Keratinocyte (primary cell): Measurements from ENCODE around the gene STRA6. TPM values are rescaled to one million over a fixed set of nuclear protein-coding genes. Genes with fewer than 3 reads are reported as not detected.
A peak's percentile ranks its signal among the peaks of the same experiment; 100 is the strongest.

Experiments
- DNase-seq: peaks from one replicate; pipeline ENCODE4 v3.0.0-alpha.2; 2011; ENCODE audit warnings: low read depth, missing footprints, low spot score
- FAIRE-seq: peaks from 2 replicates; lab custom pipeline; 2011; peaks lifted over from hg19 to GRCh38; lab: Jason Lieb, UNC
- H2AFZ ChIP-seq: 2 replicates; pipeline ENCODE4 v1.6.0; 2012; ENCODE audit warnings: low read length, control low read depth, inconsistent platforms; ENCODE audit not compliant: control insufficient read depth
- H3K27ac ChIP-seq: 2 replicates; pipeline ENCODE4 v1.5.1; 2011; ENCODE audit warnings: low read length; ENCODE audit not compliant: control insufficient read depth, insufficient read depth
- H3K27me3 ChIP-seq: 3 replicates; pipeline ENCODE4 v1.6.0; 2011; ENCODE audit warnings: low read length; ENCODE audit not compliant: control insufficient read depth, insufficient read depth; ENCODE audit errors: extremely low read depth
- H3K36me3 ChIP-seq, 2 experiments: 2 replicates in 1 of 2; 3 replicates in 1 of 2; pipeline ENCODE4 v1.5.1; 2011; ENCODE audit warnings: low read length in 2 of 2, mild to moderate bottlenecking in 1 of 2; ENCODE audit not compliant: control insufficient read depth in 2 of 2, insufficient read depth in 2 of 2; ENCODE audit errors: extremely low read depth in 1 of 2
- H3K4me1 ChIP-seq: 3 replicates; pipeline ENCODE4 v1.5.1; 2011; ENCODE audit warnings: low read length; ENCODE audit not compliant: control insufficient read depth, insufficient read depth; ENCODE audit errors: extremely low read depth
- H3K4me2 ChIP-seq: 3 replicates; pipeline ENCODE4 v1.6.0; 2011; ENCODE audit warnings: low read depth, low read length; ENCODE audit not compliant: control insufficient read depth, insufficient read depth; ENCODE audit errors: extremely low read depth
- H3K4me3 ChIP-seq, 3 experiments: fragments of 200-600 bp in 1 of 3; sonication (generic) in 1 of 3; 2 replicates in 2 of 3; 3 replicates in 1 of 3; pipeline ENCODE4 v1.5.1; 2011 to 2016; ENCODE audit warnings: low read length in 3 of 3, mild to moderate bottlenecking in 3 of 3, control low read depth in 2 of 3, inconsistent platforms in 1 of 3, low read depth in 1 of 3, mixed read lengths in 1 of 3, mixed run types in 1 of 3, moderate library complexity in 1 of 3; ENCODE audit not compliant: control insufficient read depth in 2 of 3, insufficient read depth in 2 of 3; ENCODE audit errors: extremely low read depth in 1 of 3
- H3K79me2 ChIP-seq: 2 replicates; pipeline ENCODE4 v1.6.0; 2012; ENCODE audit warnings: low read length; ENCODE audit not compliant: control insufficient read depth, insufficient read depth
- H3K9ac ChIP-seq: 3 replicates; pipeline ENCODE4 v1.6.0; 2011; ENCODE audit warnings: low read length; ENCODE audit not compliant: control insufficient read depth, insufficient read depth; ENCODE audit errors: extremely low read depth
- H3K9me1 ChIP-seq: 3 replicates; pipeline ENCODE4 v1.6.0; 2011; ENCODE audit warnings: low read length; ENCODE audit not compliant: control insufficient read depth, insufficient read depth; ENCODE audit errors: extremely low read depth
- H3K9me3 ChIP-seq: 2 replicates; pipeline ENCODE4 v1.5.1; 2012; ENCODE audit warnings: low read depth, low read length; ENCODE audit not compliant: control insufficient read depth
- H4K20me1 ChIP-seq: 3 replicates; pipeline ENCODE4 v1.6.0; 2011; ENCODE audit warnings: low read length; ENCODE audit not compliant: control insufficient read depth, insufficient read depth; ENCODE audit errors: extremely low read depth
- CTCF ChIP-seq, 3 experiments: IDR thresholded peaks in 1 of 3; conservative IDR thresholded peaks in 1 of 3; optimal IDR thresholded peaks in 1 of 3; 2 replicates in 2 of 3; 3 replicates in 1 of 3; pipeline versions ENCODE3 to v1.5.1; 2011; ENCODE audit warnings: low read length in 3 of 3, mild to moderate bottlenecking in 3 of 3, moderate library complexity in 2 of 3, control low read depth in 1 of 3, inconsistent platforms in 1 of 3; ENCODE audit not compliant: insufficient read depth in 2 of 3; ENCODE audit errors: extremely low read depth in 1 of 3
- EZH2 ChIP-seq: IDR thresholded peaks from one replicate; pipeline ENCODE4 v1.6.1; 2012; ENCODE audit warnings: inconsistent platforms, mild to moderate bottlenecking, low read length, moderate library complexity
- dilution Hi-C: fragments of 300-500 bp; cut with MboI; formaldehyde crosslinking; loops from one replicate; pipeline ENCODE4 v1.7.0; 2020; ENCODE audit warnings: low sequenced_read_pairs; ENCODE audit not compliant: extremely low pct_ligation_motif_present
- polyA plus RNA-seq, 5 experiments: library from polyadenylated mRNA; depleted of rRNA in 3 of 5; stranded (reverse) in 3 of 5; stranded (forward) in 1 of 5; unstranded in 1 of 5; fragments of >200 nt; gene quantifications; 1 replicate in 1 of 5; 2 replicates in 3 of 5; 3 replicates in 1 of 5; pipeline versions ENCODE4 v1.2.1 to v1.2.3, GENCODE V29; 2011 to 2012; ENCODE audit warnings: missing spikeins in 2 of 5, low read depth in 1 of 5, low replicate concordance in 1 of 5

STRA6 gene
- polyA plus RNA-seq, 1 donor (not counting 4 experiments of a cell fraction or from before 2014, with no cell fraction given), result not detected

- Histone ChIP-seq H2AFZ (no peak overlapping the region), H3K4me1 (peaks cover 6% of the 10 kb centered on the region), H3K36me3 (no peaks in the 10 kb centered on the region), H3K9me3 (no peaks in the 10 kb centered on the region), H3K9me1 (no peaks in the 10 kb centered on the region), H3K4me3 (no peak overlapping the region), H4K20me1 (no peaks in the 10 kb centered on the region), H3K27me3 (peaks cover 11% of the 10 kb centered on the region), H3K27ac (no peak overlapping the region), H3K4me2 (peak overlapping the region; percentile 13), H3K9ac (no peak overlapping the region), H3K79me2 (no peaks in the 10 kb centered on the region)
- TF ChIP-seq CTCF (optimal IDR thresholded peaks at IDR 0.05 in 1 of 3, IDR thresholded peaks at IDR 0.05 in 1 of 3, conservative IDR thresholded peaks at IDR 0.05 in 1 of 3; ENCODE audit: extremely low read depth in 1 of 3, insufficient read depth in 2 of 3, low read length in 3 of 3) (no peak), EZH2 (no peak)
- no peak for DNase-seq
- dilution Hi-C loops, result no loop called here
- FAIRE-seq, result no peak
Measured at GRCh38 chr15:74185710-74186348, 16.8 kb downstream of the STRA6 start.

GRCh38 chr15:74184582-74185091, 17.9 kb downstream of the STRA6 start:
- H3K4me2 ChIP-seq, result no peak overlapping the region
- no peaks in the 10 kb centered on the region for H3K79me2 ChIP-seq
- no peaks in the 10 kb centered on the region for H3K36me3 ChIP-seq
- H3K9me3 ChIP-seq, result no peaks in the 10 kb centered on the region
- no peaks in the 10 kb centered on the region for H3K9me1 ChIP-seq
- no peak for FAIRE-seq
- peaks cover 6% of the 10 kb centered on the region for H3K4me1 ChIP-seq
- peaks cover 18% of the 10 kb centered on the region for H3K27me3 ChIP-seq
- no peak overlapping the region for H3K27ac ChIP-seq
- dilution Hi-C loops, result no loop called here
- no peak overlapping the region for H3K4me3 ChIP-seq
- no peaks in the 10 kb centered on the region for H4K20me1 ChIP-seq
- TF ChIP-seq EZH2 (no peak), CTCF (optimal IDR thresholded peaks at IDR 0.05 in 1 of 3, IDR thresholded peaks at IDR 0.05 in 1 of 3, conservative IDR thresholded peaks at IDR 0.05 in 1 of 3; ENCODE audit: extremely low read depth in 1 of 3, insufficient read depth in 2 of 3, low read length in 3 of 3) (no peak)
- DNase-seq, result no peak
- no peak overlapping the region for H2AFZ ChIP-seq
- H3K9ac ChIP-seq, result no peak overlapping the region
